Superior temporal gyrus (tissue), 1 donor: ENCODE results near the gene PDGFRB.

ENCODE experiments used
- DNase-seq: peaks from one replicate; pipeline ENCODE4 v3.0.0-alpha.2; 2016; ENCODE audit errors: extremely low spot score

Gene PDGFRB

GRCh38 chr5:150163035-150163434, 7.4 kb upstream of the PDGFRB start:
- no peak for DNase-seq

- no peak for DNase-seq
Observed at GRCh38 chr5:150162142-150162513, 6.5 kb upstream of the PDGFRB start.

GRCh38 chr5:150161242-150162141, 5.8 kb upstream of the PDGFRB start:
- peak; percentile 86 for DNase-seq

DNA sequence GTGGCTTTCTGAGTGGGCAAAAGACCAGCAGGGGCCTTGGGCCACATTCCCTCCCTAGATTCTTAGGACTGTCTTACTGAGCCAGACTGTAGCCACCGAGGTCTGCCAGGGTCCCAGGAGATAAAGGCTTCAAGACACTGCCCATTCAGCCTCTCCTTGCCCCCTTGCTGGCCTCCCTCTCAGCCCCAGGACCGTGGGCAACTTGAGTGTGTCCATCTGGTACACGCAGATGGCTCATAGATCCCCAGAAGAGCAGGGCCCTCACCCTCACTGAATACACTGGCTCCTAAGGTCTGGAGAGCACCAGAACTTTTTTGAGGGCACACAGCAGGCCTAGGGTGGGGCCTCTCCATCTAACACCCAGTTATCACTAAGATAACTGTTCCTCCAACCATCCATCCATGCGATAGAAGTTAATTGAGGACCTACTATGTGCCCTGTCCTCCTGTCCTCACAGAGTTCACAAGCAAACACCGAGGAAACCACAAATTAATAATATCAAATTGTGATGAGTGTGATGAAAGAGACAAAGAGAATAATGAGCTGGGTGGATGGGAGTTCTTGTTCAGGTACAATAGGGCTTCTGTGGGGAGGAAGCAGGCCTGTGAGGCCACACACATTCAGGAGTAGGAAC, 4.9 kb upstream of the PDGFRB start:
- no peak for DNase-seq

DNA sequence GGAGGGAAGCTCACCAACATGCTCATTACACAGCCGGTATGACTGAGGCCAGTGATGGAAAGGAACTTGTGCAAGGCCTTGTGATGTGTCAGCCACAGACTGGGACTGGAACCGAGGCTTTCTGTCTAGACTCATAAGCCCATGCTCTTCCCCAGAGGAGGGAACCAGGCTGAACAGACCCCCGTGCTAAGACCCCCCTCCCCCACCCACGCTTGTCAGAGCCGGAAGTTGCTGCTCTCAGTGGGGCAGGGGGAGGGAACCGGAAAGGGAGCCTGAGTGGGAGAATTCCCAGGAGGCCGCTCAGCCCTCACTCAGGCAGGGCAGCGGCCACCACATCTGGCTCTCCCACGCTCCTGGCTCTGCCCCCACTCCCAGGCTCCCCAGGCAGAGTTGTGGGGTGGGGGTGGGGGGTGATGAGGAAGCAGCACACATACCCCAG, 4.1 kb upstream of the PDGFRB start:
- no peak for DNase-seq

DNA sequence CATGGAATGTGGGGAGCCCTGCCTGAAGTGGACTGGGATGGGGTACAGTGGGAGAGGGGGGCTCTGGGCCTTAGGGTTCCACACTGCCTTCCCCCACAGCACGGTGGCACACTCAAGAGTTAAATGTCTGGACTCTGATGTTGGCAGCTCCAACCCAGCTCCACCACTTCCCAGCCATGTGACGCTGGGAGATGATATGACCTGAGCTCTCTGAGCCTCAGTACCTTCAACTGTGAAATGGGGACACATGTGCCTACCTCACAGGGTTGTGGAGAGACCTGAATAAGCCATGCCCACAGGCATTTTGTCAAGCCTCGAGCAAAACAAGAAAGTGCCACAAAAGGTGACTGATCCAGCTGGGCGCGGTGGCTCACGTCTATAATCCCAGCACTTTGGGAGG, 3.4 kb upstream of the PDGFRB start:
- no peak for DNase-seq

DNA sequence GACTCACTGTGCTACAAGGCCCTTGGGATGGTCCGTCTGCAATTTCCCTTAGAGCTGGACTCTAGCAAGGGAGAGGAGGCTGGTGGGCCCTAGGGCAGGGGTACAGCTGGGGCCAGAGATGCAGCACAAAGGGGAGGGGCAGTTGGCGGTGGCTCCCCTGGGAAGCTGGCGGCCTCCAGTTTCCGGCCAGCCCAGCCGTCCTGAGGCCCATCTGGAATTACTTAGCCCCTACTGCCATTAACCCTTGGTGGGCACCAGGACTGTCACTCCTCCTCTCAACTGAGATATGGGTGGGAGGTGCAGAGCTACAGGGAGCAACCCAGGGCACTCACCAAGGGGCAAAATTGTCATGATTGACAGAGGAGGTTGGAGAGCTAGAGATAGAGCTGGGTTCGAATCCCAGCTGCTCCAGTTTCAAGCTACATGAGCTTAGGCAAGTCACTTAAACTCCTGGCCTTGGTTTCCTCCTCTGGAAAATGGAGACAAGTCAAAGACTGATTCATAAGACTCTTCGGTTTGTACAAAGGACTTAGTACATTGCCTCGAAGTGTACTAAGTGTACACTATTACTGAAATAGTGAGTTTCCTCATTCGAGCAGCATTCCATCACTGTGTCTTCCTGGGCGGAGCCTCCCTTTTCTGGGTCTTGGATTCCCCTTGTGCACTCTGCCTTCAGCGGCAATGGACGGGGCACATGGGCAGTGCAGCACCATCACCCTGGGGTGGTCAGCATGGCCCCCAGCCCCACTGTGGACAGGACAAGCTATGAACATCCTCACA, 2.7 kb upstream of the PDGFRB start:
- DNase-seq: no peak

- no peak for DNase-seq
Observed at GRCh38 chr5:150157168-150157567, 1.5 kb upstream of the PDGFRB start.

DNA sequence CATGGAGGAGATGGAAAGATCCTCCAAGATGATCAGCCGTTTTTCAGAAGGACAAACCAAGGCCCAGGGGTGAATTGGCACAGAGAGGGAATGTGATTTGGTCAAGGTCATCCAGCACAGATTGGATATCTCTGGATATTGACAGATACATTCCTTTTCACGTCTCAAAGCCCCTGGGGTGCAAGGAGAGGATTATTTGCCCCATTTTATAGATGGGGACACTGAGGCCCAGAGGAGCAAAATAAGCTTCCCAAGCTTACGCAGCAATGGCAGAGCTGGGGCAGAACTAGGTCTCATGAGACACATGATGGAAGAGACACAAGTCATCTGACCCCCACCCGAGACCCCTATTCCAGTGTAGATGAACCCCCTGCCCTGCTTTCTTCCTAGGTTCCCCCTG, 895 bp upstream of the PDGFRB start:
- no peak for DNase-seq

GRCh38 chr5:150156027-150156368, 353 bp upstream of the PDGFRB start:
- no peak for DNase-seq

DNA sequence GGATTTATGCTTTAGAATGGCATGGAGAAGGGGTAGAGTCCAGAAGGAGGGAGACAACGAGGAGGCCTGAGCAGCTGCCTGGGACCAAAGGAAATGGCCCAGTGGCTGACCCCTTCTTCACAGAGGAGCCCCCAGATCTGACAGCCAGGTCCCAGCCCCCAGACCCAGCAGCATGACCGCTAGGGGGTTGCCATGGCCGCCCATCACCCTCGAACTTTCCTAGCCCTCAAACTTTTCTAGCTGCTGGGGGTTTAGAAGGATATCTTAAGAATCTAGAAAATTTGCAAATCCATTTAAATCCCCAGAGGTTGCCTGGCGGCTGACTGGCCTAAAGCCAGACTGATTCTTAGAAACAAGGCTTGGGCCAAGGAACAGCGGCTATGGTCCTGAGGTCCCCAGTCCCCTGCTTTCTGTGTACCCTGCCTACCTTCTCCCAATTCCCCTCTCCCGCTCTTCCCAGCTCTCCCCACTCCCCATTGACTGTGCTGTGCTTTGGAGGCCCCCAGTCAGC, 972 bp downstream of the PDGFRB start:
- no peak for DNase-seq

DNA sequence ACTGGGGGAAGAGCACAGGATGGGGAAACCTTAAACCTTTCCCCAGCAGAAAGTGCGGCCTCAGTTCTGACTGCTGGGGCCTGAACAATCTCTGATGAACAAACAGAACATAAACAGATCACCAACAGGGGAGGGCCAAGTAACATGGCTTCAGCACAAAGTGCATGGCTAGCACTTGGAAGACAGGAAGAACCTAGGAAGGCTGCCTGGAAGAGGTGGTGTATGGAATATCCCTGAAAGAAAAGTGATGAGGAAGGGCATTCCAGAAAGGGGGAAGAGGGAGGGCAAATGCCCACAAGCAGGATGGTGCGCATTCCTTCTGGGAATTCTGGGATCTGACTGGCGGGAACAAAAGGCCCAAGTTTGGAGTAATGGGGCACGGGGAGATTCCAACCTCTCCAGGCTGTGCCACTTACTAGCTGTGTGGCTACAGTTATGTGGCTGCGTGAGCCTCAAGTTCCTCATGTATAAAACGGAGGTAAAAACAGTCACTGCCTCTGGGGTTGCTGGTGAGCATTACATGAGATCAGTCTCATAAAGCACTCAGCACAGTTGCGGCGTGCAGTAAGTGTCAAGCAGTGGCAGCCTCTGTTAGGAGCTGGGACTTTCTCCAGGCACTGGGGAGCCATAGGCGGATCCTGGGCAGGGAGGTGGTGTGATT, 1.6 kb downstream of the PDGFRB start:
- no peak for DNase-seq

GRCh38 chr5:150153483-150153882, 2.2 kb downstream of the PDGFRB start:
- DNase-seq: no peak

GRCh38 chr5:150152636-150153462, 2.8 kb downstream of the PDGFRB start:
- no peak for DNase-seq

GRCh38 chr5:150149618-150150017, 6.0 kb downstream of the PDGFRB start:
- no peak for DNase-seq

DNA sequence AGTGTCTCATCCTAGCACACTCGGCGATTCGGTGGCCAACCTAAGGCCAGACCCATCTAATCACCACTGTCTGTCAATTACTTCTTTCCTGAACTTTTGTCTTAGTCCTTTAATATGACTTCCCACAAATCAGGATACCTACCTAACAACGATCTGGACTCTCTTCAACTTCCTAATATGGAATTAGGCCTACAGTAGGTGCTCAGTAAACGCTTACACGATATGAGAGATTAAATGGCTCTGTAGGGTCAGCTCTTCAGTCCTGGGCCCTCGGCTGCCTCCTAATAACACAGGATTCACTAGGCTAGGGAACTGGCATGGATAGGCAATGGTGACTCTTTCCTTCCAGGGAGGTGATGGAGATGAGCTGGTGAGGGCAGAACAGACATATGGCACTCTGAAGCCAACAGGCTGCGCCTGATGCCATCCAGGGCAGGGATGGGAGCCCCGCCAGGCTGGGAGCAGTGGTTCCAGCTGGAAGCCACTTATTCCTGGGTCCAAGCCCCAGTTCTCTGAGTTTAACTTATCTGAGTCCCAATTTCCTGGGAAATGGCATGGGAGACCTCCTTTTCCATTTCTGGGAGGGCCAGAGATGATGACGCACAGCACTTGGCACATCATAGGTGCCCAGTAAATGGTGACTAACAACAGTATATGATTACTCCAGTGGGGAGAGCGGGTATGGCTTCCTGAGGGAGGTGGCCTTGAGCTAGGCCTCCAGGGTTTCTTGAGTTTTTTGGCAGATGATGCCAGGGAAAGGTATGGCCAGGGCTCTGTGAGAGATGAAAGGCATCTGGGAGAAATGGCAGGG, 7.3 kb downstream of the PDGFRB start:
- DNase-seq: no peak

- no peak for DNase-seq
Observed at GRCh38 chr5:150147670-150148069, 8.0 kb downstream of the PDGFRB start.

DNA sequence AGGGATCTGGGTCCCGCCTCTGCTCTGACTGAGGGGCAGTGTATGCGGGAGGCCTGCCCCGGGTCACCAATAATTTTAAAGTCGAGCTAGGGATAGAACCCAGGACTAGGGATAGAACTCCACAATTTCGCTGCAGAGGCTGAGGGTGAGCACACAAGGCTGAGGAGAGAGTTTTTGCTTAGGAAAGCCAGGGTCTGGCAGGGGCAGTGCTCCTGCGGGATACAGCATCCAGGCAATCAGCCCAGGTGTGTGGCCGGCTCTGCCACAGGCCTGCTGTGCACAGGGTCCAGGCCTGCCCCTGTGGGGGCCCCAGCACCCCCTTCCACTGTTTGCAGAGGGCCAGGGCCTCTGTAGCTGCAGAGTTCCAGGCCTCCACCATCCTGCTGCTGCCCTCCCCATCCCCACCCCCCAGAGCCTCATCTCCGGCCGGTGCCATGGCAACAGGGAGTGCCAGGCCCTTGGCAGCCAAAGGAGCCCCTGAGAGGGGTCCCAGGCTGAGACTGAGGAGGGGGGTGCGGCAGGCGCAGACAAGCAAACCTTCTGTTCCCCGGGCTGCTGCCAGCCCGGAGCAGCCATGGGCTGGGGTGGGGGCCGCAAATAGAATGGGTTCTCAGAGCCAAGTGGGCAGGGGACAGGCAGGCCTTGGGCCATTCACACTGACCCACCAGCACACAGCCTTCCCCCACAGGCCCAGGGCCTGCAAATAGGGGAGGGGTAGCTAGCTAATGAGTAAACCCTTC, 8.6 kb downstream of the PDGFRB start:
- DNase-seq: no peak

DNA sequence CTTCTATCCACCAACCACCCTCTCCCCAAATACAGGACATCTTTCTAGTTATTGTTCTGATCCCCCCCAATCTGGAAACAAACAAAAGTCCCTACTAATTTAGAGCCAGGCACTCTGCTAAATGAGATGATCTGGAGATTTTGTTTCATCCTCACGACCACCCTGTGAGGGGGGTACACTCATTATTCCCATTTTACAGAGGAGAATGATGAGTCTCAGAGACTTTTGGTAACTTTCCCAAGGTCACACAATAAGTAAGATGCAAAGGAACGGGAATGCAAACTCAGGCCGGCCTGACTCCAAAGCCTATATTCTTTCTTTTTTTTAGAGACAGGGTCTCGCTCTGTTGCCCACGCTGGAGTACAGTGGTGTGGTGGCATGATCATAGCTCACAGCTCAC, 9.4 kb downstream of the PDGFRB start:
- no peak for DNase-seq
